CD1c-positive myeloid dendritic cell (primary cell): ENCODE measurements around the gene CCDC92.

Source experiments
- DNase-seq: peaks from one replicate; pipeline ENCODE4 v3.0.0-alpha.2; 2016; ENCODE audit errors: extremely low spot score

CCDC92 gene

GRCh38 chr12:124002021-124002644, 29.5 kb upstream of the CCDC92 start:
- no peak for DNase-seq

GRCh38 chr12:124001343-124001742, 28.7 kb upstream of the CCDC92 start:
- DNase-seq, result no peak

DNA sequence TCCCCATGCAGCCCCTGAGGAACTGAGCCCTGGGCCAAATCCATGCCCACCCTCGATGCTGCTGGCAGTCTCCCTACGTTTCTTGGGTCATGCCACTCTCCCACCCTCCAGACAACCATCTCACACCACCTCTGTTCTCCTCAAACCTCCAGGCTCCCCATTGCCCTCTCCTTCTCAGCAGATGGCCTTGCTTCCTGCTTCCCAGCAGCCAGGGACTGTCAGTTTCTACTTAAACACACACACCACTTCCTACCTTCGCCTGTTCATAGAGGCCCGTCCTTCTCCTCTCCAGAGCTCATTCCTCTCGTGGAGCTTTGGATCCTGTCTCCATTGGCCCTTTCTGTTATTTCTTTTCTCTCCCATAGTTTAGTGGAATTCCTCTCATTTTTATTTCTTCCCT, 27.5 kb upstream of the CCDC92 start:
- no peak for DNase-seq

- no peak for DNase-seq
Measured at GRCh38 chr12:123998991-123999359, 26.3 kb upstream of the CCDC92 start.

GRCh38 chr12:123998344-123998990, 25.8 kb upstream of the CCDC92 start:
- DNase-seq, result no peak

DNA sequence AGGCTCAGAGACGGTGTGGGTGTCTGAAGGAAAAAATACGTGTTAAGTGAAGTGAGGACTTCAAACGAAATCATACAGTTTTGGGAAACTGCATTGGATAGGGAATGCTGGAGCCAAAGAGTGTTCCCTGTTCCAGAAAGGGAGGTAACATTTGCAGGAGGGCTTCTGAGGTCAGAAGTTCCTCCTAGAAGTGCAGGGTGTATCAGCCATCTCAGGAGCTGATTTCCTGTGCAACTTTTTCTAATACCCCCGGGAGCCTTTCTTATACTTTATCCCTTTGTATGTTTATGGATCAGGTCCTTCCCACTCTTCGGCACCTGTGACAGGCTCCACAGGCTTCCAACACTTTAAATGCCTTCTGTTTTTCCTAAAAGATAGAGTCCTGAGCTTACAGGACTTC, 25.3 kb upstream of the CCDC92 start:
- no peak for DNase-seq

DNA sequence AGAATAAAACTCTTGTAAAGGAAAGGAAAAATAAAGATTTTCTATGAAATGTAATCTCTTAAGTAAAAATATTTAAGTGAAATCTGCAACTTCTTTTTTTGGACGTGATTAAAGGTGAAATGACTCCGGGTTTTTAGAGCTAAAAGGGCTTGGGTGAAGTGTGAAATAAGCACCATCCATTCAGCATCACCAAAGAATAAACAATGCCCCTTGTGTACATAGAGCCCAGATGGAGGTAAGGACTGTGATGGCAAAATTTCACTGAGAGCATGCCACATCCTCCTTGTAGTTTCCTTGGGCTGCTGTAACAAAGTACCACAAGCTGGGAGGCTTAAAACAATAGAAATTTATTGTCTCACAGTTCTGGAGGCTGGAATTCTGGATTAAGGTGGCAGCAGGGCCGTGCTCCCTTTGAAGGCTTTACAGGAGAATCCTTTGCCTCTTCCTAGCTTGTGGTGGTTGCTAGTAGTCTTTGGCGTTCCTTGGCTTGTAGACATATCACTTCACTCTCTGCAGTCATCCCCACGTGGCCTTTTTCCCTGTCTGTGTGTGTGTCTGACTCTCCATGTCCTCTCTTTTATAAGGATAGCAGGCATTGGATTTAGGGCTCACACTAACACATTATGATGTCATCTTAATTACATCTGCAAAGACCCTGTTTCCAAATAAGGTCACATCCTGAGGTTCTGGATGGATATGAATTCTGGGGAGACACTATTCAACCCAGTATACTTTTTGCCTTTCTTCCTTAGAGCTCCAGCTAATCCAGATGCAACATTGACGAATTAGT, 24.6 kb upstream of the CCDC92 start:
- no peak for DNase-seq

DNA sequence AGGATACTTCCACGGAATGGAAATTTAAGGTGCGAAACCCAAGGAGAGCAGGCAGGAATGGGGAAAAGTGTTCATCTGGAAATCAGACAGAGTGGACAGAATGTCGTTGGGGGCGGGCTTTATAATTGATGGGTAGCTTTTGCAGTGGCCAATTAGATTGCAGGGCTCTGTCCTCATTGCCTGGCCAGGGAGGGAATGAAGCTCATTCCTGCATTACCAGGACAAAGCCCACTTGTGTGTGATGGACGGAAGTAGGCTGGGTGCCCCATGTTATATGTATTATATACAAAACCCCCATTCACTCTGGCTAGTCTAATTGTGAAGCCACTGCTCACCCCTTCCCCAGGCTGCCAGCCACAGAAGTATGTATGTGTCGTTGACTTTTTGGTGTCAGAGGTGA, 23.9 kb upstream of the CCDC92 start:
- no peak for DNase-seq

GRCh38 chr12:123995023-123995748, 22.6 kb upstream of the CCDC92 start:
- no peak for DNase-seq

DNA sequence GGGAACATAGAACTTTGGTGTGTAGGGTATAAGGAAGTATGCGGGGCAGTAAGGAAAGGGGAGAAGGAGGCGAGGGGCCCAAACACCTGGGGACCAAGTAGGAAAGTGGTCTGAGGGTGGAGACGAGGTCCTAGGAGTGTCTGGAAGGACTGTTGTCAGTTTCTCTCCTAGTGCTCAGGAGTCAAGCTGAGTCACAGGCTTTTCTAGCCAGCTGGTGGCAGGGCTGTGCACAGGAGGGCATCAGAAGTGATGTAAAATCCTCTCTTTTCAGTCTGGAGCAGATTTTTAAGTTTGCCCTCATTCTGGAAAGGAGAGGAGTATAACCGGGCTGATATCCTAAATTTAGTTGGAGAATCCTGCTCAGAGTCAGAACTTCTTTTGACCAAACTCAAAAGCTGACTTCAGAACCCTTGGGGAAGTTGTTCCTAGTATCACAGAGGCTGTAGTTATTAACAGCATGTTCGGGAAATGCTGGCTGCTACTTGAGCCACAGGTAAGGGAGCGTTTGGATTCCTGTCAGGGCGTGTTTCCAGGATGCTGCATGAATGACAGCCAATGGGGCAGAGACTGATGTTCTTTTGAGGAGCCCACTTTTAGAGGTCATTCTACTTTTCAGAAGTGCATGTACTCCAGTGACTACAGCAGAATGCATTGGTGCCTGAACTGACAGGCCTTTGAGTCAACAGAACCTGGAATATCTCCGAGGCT, 19.6 kb upstream of the CCDC92 start:
- no peak for DNase-seq

- DNase-seq, result no peak
Measured at GRCh38 chr12:123991372-123991951, 18.8 kb upstream of the CCDC92 start.

GRCh38 chr12:123990511-123990910, 17.9 kb upstream of the CCDC92 start:
- DNase-seq, result no peak

- DNase-seq, result no peak
Measured at GRCh38 chr12:123989753-123990152, 17.1 kb upstream of the CCDC92 start.

- DNase-seq, result no peak
Measured at GRCh38 chr12:123989168-123989567, 16.5 kb upstream of the CCDC92 start.

GRCh38 chr12:123987022-123987421, 14.4 kb upstream of the CCDC92 start:
- no peak for DNase-seq

DNA sequence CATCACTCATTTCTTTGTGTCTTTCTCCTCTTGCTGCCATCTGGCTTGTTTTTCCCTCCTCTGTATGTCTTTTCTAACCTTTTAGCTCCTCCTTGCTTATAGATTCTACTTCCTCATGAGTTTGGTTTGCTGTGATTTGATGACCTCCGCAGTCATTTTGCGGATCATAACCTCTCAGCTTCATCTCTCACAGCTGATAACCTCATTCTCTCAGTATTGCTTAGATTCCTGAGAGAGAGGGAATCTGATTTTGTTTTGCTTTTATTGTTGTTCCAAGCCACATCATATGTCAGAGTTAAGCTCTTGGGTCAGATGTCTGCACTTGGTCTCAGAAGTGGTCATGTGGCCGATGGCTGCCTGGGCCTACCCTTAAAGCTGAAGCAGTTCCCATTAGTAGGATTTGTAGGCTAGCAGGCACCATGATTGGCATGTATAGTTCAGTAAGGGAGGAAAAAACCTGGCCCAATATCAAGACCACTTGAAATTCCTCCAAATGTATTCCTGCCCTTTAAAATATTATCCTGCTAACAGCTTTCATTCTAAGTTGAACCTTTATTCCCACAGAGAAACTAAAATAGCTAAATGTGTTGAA, 13.8 kb upstream of the CCDC92 start:
- no peak for DNase-seq

- no peak for DNase-seq
Measured at GRCh38 chr12:123984903-123985302, 12.3 kb upstream of the CCDC92 start.

GRCh38 chr12:123983822-123984485, 11.3 kb upstream of the CCDC92 start:
- peak; percentile 76 for DNase-seq

DNA sequence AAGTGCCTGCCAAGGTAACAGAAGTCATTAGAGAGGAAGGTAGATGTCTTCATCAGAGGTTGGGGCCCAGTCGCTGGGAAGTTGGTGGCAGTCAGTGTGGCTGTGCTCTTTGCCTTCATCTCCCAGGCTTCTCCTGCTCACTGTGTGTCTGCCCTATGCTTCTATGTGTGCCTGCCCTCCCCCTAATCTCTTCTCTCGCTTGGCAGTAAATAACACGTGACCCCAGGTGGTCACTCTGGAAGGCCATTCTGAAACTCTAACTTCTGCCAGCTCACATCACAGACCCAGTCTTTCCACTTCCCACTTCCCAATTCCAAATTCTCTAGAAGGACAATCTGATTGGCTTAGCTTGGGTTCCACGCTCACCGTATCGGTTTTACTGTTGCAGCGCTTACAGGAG, 9.6 kb upstream of the CCDC92 start:
- DNase-seq, result no peak

DNA sequence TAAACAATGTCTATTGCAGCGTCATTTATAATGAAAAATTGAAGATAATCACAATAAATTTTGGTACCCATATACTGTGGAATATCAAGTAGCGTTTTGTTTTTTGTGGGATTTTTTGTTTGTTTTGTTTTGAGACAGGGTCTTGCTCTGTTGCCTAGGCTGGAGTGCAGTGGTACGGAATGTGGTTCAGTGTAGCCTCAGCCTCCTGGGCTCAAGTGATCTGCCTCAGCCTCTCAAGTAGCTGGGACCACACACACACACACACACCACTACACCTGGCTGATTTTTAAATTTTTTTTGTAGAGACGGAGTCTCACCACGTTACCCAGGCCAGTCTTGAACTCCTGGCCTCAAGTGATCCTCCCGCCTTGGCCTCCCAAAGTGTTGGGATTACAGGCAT, 6.9 kb upstream of the CCDC92 start:
- no peak for DNase-seq
